NOMO-1 treated with DMSO at 0.1 percent for 48 hours (cell line): ENCODE measurements around the gene VSIR.

Experiments used
- DNase-seq: peaks from one replicate; lab custom pipeline; 2025; ENCODE audit not compliant: unreplicated experiment; lab: John Stamatoyannopoulos, UW

Gene VSIR

DNA sequence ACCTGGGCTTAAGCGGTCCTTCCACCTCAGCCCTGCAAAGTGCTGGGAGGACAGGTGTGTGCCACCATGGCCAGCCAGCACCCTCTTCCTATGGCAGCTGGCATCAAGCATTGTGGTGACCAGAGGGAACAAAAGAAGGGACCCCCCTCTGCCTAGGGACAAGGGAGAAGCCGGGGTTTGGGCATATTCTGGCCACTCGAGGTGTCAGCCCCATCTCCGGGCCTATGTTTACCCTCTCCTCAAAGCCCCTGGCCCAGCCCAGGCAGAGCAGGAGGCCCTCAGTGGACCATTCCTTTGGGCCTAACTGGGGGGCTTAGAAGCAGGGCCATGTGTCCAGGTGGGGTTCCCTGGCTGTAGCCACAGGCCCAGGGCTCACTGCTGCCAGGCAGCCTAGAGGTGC, 23.9 kb downstream of the VSIR start:
- DNase-seq, result no peak

GRCh38 chr10:71748671-71749191, 24.6 kb downstream of the VSIR start:
- peak; percentile 100 for DNase-seq

GRCh38 chr10:71747551-71748523, 25.5 kb downstream of the VSIR start:
- DNase-seq, result peak; percentile 89

GRCh38 chr10:71747039-71747531, 26.2 kb downstream of the VSIR start:
- no peak for DNase-seq

DNA sequence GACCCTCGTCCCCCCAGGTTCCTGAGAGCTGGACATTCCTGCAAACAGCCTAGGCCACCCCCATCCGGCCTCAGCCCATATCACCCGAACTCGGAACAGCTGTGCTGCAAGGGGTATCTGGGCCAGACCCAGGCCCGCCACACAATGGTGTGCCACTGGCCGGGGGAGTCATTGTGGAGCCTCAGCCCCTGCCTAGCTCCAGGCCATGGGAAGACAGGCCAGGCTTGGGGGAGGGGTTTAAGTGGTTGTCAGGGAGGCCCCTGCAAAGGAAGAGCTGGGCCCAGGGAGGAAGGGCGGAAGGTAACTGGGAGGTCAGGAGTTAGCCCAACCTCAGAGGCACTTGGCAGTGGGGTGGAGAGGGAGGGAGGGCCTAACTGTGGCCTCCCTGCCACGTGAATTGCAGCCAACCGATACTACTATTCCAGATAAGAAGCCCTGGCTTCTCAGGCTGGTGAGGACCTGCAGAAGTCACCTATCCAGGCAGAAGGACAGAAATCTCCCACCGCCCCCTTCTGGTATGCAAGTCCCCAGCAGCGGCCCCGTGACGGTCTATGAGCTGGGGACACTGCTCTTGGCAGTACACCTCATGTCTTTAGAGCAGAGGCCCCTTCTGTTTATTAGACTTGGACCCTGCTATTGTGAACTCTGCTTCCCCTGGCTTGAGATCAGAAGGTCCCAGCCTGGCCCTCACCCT, 26.8 kb downstream of the VSIR start:
- peak; percentile 83 for DNase-seq

- DNase-seq, result no peak
Observed at GRCh38 chr10:71745664-71746250, 27.6 kb downstream of the VSIR start.

DNA sequence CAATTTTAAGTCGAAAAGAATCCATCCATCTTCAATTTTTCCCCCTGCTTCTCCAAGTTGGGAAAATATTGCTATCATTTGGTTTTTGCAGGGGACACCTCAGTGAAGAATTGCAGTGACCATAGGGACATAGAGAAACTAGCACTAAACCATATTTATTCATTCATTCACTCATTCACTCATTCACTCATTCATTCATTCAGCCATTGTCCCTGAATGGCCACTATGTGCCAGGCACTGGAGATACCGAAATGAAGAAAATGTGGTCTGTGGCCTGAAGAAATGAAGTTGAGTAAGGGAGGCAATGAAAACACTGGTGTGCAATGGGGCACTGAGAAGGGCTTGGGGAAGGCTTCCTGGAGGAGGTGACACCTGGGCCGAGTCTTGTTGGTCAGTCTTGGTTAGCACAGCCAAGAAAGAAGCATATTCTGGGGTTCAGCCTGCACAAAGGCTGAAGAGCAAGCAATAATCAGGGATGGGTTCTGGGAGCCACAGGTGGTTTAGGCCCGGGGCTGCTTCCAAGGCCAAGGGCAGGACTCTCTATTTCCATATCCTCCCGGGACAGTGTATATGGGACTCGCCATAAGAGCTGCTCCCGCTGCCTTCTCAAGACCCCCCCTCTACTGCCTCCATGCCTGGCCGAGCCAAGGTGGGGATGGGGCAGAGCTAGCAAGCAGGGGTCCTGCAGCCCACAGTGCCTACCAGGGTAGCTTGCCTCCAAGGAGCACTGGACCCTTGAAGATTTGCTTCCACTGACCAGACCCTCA, 28.2 kb downstream of the VSIR start:
- no peak for DNase-seq

GRCh38 chr10:71743866-71744265, 29.5 kb downstream of the VSIR start:
- DNase-seq, result no peak

GRCh38 chr10:71743089-71743838, 30.1 kb downstream of the VSIR start:
- DNase-seq, result peak; percentile 44

GRCh38 chr10:71742301-71743088, 30.8 kb downstream of the VSIR start:
- peak; percentile 36 for DNase-seq

DNA sequence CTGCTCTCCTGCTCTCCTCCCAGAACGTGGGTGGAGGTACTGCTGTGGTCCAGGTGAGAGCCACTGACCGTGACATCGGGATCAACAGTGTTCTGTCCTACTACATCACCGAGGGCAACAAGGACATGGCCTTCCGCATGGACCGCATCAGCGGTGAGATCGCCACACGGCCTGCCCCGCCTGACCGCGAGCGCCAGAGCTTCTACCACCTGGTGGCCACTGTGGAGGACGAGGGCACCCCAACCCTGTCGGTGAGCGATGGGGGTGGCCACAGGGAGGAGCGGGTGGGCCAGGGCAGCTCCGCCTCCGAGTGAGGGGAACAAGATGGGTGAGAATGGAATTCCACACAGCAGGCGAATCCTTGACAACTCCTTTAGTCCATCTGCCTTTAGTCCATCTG, 31.6 kb downstream of the VSIR start:
- DNase-seq, result no peak

GRCh38 chr10:71741029-71741428, 32.3 kb downstream of the VSIR start:
- no peak for DNase-seq

DNA sequence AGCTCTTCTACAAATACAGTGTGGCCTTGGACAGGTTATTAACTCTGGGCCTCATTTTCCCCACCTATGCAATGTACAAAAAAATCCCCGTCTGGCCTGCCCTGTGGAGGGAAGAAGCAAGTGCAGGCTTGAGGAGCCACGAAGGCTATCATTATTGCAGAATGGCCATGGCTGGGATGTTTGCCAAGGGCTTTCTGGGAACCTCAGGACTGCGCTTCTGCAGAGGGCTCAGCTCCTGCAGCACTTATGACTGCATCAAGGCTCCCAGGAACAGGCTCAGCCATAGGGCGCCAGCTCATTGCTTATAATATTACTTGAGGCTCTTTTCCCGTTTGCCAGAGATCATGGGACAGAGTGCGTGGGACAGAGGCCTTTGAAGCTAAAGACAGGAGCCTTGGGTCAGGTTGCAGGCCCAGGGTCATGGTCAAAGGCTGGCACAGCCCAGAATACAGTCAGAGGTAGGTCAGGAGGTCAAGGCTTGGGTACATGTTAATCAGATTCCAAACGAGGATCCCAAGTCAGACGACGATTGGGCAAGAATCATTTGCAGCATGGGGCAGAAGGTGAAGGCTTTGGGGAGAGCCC, 33.2 kb downstream of the VSIR start:
- DNase-seq, result no peak

- DNase-seq, result no peak
Observed at GRCh38 chr10:71739358-71739900, 33.9 kb downstream of the VSIR start.

DNA sequence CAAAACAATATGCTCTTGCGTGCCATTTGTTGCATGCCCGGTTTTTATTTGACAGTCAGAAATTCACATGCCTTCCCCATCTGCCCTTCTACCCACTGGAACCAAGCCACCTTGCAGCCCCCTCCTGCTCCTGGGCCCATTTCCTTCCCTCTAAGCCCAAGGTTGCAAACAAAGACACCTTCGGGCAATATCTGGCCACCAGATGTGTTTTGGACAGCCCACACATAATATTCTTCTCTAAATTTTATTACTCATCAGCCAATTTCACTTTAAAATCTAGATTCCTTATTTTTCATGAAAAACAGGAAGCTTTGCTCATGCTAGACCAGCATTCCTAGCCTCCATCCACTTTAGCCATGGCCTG, 35.5 kb downstream of the VSIR start:
- no peak for DNase-seq

DNA sequence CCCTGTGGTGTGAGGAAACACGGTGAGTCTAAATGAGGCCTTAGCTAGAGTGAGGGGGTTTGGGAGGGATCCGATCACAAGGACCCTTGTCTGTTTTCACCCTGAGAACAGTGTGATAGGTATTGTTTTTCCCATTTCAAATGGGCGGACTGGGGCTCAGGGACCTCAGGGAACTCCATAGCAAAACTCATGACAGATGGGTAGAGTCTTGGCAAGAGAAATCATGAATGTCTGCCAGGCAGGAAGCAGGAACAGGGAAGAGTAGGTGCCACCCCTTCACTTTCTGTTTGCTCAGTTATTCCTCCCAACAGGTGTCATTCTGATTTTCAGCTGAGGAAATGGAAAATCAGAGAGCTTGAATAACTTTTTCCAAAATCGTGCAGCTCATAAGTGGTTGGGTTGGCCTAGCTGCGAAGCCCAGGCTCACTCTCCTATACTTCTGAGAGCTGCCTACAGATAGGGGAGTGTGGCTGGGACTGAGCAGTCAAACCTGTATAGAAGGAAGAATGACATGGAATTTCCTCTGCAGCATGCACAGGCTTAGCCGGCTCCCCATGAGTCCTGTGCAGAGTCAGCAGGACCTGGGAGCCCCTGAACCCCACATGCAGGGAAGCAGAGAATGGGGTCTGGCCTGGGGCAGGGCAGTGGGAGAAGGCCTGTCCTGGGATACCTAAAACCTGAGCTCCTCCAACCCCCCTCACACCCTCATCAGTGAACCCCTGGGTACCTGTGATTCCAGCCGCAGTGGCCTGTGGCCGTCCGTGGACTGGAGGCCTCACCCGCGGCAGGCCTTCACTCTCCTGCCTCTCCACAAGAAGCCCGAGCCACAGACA, 36.1 kb downstream of the VSIR start:
- DNase-seq, result no peak

DNA sequence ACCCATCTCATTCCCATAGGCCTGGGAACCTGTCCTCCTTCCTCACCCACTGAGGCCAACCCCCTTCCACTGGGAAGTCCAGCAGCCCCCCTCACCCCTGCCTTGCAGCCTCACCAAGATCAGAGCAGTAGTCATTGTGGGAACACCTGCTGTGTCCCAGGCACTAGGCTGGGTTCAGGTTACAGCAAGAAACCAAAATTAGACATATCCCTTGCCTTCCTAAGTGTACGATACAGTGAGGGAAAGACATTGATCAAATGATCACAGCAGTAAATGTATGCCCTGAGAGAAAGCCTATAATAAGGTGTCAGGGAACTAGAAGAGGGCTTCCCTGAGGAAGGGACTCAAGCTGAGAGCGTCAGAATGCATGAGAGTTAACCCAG, 36.8 kb downstream of the VSIR start:
- DNase-seq, result no peak
